Measurements from ENCODE around the gene BBIP1. TPM values are rescaled to one million over a fixed set of nuclear protein-coding genes. Genes with fewer than 3 reads are reported as not detected.

BBIP1 gene
- total and polyA plus RNA-seq, 9 of the 15 experiments (the other 6 are each of a cell fraction or from before 2014, with no cell fraction given): 5.2 to 31.0 (median 19.4) TPM

DNA sequence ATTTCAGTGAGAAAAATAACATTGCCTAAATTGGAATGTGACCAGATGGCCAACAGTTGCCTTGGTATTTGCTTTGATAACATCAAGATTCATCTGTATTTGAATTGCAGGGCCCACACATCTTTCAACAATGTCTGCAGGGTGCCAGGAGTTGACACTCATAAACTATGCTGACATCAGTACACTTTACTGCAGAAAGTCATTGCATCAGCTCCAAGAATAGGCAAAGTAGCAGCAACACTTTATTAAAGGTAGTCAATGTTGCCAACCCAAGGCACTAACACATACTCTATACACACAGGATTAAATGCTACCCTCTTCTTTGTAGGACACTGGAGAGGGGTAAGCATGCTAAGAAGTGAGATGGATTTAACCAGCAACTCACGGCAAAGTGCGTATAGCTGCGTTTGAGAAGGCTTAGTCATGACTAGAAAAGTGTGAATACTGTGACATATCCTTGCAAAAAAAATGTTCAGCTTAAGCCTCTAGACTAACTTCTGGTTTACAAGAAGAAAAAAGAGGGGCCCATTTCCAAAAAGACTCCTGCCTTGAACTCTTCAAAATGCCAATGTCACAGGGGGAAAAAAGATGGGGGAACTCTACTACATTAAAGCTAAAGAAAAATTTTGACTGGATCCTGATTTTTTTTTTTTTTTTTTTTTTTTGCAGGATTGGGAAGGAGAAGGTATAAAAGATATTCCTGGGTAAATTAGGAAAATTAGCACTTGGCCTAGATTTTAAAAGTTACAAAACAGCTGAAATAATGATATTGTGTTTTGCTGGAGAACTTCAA is 2.2 kb downstream of the BBIP1 start (continued):
- TF ChIP-seq, protein P1, sequence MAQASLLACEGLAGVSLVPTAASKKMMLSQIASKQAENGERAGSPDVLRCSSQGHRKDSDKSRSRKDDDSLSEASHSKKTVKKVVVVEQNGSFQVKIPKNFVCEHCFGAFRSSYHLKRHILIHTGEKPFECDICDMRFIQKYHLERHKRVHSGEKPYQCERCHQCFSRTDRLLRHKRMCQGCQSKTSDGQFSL (CRISPR knock-in tag; IDR thresholded peaks at IDR 0.05): no peak
- TF ChIP-seq, protein P1 (tag; IDR thresholded peaks at IDR 0.05): no peak
- TF ChIP-seq, protein P2, sequence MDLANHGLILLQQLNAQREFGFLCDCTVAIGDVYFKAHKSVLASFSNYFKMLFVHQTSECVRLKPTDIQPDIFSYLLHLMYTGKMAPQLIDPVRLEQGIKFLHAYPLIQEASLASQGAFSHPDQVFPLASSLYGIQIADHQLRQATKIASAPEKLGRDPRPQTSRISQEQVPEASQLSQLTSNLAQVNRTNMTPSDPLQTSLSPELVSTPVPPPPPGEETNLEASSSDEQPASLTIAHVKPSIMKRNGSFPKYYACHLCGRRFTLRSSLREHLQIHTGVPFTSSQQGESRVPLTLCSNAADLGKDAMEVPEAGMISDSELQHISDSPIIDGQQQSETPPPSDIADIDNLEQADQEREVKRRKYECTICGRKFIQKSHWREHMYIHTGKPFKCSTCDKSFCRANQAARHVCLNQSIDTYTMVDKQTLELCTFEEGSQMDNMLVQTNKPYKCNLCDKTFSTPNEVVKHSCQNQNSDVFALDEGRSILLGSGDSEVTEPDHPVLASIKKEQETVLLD (IDR thresholded peaks at IDR 0.05): no peak
- no peak for TF ChIP-seq KDM5B (IDR thresholded peaks at IDR 0.05; ENCODE audit: insufficient replicate concordance, low read depth, low read length)
- TF ChIP-seq ZNF24 (IDR thresholded peaks at IDR 0.05): no peak
- no peak for TF ChIP-seq POLR2AphosphoS2 (IDR thresholded peaks at IDR 0.05; ENCODE audit: low read length)
- TF ChIP-seq, protein P3, sequence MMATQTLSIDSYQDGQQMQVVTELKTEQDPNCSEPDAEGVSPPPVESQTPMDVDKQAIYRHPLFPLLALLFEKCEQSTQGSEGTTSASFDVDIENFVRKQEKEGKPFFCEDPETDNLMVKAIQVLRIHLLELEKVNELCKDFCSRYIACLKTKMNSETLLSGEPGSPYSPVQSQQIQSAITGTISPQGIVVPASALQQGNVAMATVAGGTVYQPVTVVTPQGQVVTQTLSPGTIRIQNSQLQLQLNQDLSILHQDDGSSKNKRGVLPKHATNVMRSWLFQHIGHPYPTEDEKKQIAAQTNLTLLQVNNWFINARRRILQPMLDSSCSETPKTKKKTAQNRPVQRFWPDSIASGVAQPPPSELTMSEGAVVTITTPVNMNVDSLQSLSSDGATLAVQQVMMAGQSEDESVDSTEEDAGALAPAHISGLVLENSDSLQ (IDR thresholded peaks at IDR 0.05): 0 out of 2 replicates have a peak, but pooled peaks have one; percentile 5
- TF ChIP-seq ZNF507 (tag; conservative IDR thresholded peaks at IDR 0.05): no peak
- no peak for TF ChIP-seq NFATC3 (IDR thresholded peaks at IDR 0.05)
- no peak for TF ChIP-seq ZNF197 (CRISPR knock-in tag; IDR thresholded peaks at IDR 0.05; ENCODE audit: low read depth)
- TF ChIP-seq, protein P4, sequence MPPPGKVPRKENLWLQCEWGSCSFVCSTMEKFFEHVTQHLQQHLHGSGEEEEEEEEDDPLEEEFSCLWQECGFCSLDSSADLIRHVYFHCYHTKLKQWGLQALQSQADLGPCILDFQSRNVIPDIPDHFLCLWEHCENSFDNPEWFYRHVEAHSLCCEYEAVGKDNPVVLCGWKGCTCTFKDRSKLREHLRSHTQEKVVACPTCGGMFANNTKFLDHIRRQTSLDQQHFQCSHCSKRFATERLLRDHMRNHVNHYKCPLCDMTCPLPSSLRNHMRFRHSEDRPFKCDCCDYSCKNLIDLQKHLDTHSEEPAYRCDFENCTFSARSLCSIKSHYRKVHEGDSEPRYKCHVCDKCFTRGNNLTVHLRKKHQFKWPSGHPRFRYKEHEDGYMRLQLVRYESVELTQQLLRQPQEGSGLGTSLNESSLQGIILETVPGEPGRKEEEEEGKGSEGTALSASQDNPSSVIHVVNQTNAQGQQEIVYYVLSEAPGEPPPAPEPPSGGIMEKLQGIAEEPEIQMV (tag; conservative IDR thresholded peaks at IDR 0.05; ENCODE audit: low read depth): no peak
- no peak for TF ChIP-seq KAT8 (IDR thresholded peaks at IDR 0.05; ENCODE audit: low read depth)
- no peak for TF ChIP-seq TARDBP (IDR thresholded peaks at IDR 0.05)
- no peak for TF ChIP-seq JUND (IDR thresholded peaks at IDR 0.05; ENCODE audit: borderline replicate concordance, low read depth, low read length)
- TF ChIP-seq JUND (tag; IDR thresholded peaks at IDR 0.05; ENCODE audit: borderline replicate concordance, low read depth, low read length): no peak
- no peak for TF ChIP-seq ZNF133 (CRISPR knock-in tag; IDR thresholded peaks at IDR 0.05)
- no peak for TF ChIP-seq TBP (optimal IDR thresholded peaks at IDR 0.05; ENCODE audit: low read depth, low read length)
- no peak for TF ChIP-seq CBX8 (IDR thresholded peaks at IDR 0.05; ENCODE audit: borderline replicate concordance, extremely low read depth, low read depth, low read length, poor library complexity, severe bottlenecking)
- TF ChIP-seq CEBPG (CRISPR knock-in tag; IDR thresholded peaks at IDR 0.05): no peak; the same call in 1 of the 2 replicates
- TF ChIP-seq CEBPG (tag; conservative IDR thresholded peaks at IDR 0.05 in 1 of 2, IDR thresholded peaks at IDR 0.05 in 1 of 2): peak; percentile 20 to 40; a peak in 1 of 4 replicates
- TF ChIP-seq PRPF4 (IDR thresholded peaks at IDR 0.05; ENCODE audit: insufficient read depth, low read depth, low read length, poor library complexity, severe bottlenecking): no peak
- no peak for TF ChIP-seq RBFOX2 (IDR thresholded peaks at IDR 0.05; ENCODE audit: low read depth, low read length)
- no peak for TF ChIP-seq POLR2B (IDR thresholded peaks at IDR 0.05; ENCODE audit: low read depth, partially characterized antibody)
- no peak for TF ChIP-seq NFYB (IDR thresholded peaks at IDR 0.05; ENCODE audit: extremely low read depth, insufficient read length)

Data from K562 (cell line).